ENCODE results near the gene GGCX.

GGCX gene

DNA sequence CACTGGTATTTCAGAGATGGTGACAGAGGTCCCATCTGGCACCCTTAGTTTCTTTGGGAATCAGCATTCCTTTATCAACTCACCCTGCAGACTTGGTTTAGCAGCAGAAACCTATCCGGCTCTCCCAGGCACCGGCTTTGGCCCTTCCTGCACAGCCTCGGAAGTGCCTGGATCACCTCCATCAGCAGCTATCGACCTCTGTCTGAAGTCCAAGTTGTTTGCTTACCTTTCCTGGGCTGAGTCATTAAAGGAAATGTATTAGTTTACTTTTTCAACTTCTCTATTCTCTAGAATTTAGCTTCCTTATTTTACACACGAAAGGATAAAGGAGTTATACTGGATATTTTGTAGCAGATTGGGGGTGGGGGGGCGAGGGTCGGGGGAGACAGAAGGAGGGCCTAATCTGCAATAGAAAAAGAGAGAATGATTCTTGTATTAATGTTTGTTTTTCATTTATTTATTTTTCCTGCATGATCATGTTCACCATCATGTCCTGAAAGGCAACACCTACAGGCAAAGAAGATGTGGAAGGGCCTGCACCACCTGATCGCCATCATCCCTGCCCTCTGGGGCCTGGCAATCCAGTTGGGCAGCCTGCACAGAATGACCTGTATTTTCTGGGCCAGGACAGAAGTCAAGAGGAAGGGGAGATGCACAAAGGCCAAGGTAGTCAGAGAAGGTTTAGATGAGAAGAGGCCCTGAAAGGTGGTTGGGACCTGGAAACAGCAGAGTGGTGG, 44.5 kb downstream of the GGCX start:
- DNase-seq (ENCODE audit: extremely low spot score) = no peak
- TF ChIP-seq SP1 (IDR thresholded peaks at IDR 0.05) (no peak), NFRKB (IDR thresholded peaks at IDR 0.05) (no peak), PKNOX1 (IDR thresholded peaks at IDR 0.05) (no peak), FOXM1 (IDR thresholded peaks at IDR 0.05; ENCODE audit: borderline replicate concordance) (no peak), FOXK2 (IDR thresholded peaks at IDR 0.05) (no peak), SUZ12 (IDR thresholded peaks at IDR 0.05) (no peak), FOXA1 (IDR thresholded peaks at IDR 0.05) (no peak), ARNT (IDR thresholded peaks at IDR 0.05) (no peak), LEF1 (IDR thresholded peaks at IDR 0.05; ENCODE audit: borderline replicate concordance) (no peak), ELF4 (IDR thresholded peaks at IDR 0.05) (no peak), HDGF (IDR thresholded peaks at IDR 0.05; ENCODE audit: borderline replicate concordance) (no peak), BHLHE40 (IDR thresholded peaks at IDR 0.05; ENCODE audit: borderline replicate concordance) (no peak), ZNF384 (IDR thresholded peaks at IDR 0.05) (no peak), L3MBTL2 (conservative IDR thresholded peaks at IDR 0.05) (no peak)
- ChIA-PET CTCF (no interaction called here), POLR2A (interaction anchor here (1.8 kb wide), 1 partner anchor 8 kb away, joined by 7 read pairs; no protein-coding TSS in a partner anchor)

DNA sequence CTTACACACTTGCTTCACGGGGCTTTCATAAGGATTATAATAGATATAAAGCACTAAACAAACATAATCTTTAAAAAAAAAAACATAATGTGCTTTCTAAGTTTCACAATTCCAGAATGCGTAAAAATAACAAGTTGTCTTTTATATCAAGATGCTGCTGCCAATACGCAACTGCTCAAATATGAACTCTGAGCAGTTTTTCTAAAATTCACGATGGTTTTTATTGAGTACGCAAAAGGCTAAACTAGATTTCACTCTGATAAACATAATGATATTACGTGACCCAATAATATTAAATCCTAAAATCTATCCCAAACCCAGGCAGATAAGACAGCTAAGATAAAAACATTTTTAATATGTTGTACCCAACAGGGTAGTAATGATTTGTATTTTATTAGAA, 47.0 kb downstream of the GGCX start:
- ChIA-PET CTCF (no interaction called here), POLR2A (no interaction called here)
- no peak for DNase-seq (ENCODE audit: extremely low spot score)
- TF ChIP-seq ELF4 (IDR thresholded peaks at IDR 0.05) (no peak), SUZ12 (IDR thresholded peaks at IDR 0.05) (no peak)

DNA sequence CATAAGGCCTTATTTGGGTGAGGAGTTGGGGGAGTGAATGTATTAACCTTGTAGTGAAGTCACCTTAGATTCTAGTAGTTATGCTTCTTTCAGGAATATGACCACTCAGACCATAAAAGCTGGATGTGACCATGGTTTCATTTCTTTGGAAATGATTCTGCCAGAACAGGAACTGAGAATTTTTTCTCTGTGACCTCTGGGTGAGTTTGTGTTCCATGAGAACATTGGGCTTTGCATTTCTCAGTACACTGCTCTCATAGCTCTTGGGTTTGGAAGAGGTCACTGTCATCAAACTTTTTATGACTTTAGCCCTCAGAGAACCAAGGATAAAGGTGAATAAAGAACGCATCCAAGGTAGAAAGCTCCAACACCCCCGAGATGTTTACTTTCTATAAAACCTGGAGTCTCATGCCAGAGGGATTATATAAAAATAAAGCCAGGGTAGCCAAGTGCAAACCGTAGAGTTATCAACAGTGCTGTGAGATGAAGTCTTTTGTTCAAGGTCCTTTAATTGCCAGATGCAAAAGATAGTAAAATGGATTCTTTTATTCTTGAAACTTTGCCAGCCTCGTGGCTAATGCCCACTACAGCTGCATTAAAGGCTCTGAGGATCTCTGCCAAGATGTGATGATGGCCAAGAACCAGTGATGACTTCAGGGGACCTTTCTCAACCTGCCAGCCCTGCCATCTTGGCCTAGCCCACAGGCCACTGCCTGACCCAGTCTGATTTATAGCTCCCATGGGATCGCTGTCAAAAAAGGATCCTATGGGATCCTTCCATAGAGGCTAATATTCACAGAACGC, 50.1 kb downstream of the GGCX start:
- ChIA-PET CTCF (interaction anchor here (0.6 kb wide), 1 partner anchor 380 kb away, joined by 3 read pairs; no protein-coding TSS in a partner anchor), POLR2A (interaction anchor here (0.9 to 1.1 kb wide), 3 partner anchors 28 to 73 kb away, joined by 3 to 4 read pairs (median 3); partner anchors contain the start of gene MAT2A)
- no peak for DNase-seq (ENCODE audit: extremely low spot score)
- TF ChIP-seq ZNF384 (IDR thresholded peaks at IDR 0.05) (no peak), PKNOX1 (IDR thresholded peaks at IDR 0.05) (peak; percentile 30; the same call in 1 of the 2 replicates)

DNA sequence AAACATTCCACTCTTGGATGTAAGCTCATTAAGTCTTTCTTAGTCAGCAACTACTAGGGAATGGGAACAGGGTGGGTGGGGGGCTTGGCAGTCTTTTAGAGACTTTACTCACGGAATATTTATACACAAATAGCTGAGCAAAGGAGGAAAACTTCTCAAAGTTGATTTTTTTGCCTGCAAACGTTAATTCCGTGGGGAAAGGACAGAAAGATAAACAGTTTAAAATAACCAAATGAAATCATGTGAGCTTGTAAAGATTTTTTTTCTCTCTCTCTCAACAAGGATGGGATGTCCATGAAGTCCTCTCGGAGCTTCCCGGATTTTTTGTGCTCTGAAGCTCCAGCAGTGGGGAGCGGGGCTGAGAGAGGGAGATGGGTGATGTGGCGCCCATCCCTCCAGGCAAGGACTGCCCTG, 54.5 kb downstream of the GGCX start:
- POLR2A ChIA-PET = interaction anchor here (0.7 to 1.3 kb wide), 4 partner anchors 18 to 36 kb away, joined by 3 to 6 read pairs (median 4); partner anchors contain the start of gene MAT2A
- CTCF ChIA-PET = no interaction called here
- no peak for TF ChIP-seq NFRKB (IDR thresholded peaks at IDR 0.05)
- no peak for TF ChIP-seq ELF4 (IDR thresholded peaks at IDR 0.05)
- no peak for TF ChIP-seq ARNT (IDR thresholded peaks at IDR 0.05)
- no peak for TF ChIP-seq CTBP1 (IDR thresholded peaks at IDR 0.05; ENCODE audit: borderline replicate concordance)
- no peak for TF ChIP-seq FOXA1 (IDR thresholded peaks at IDR 0.05)
- no peak for TF ChIP-seq FOXM1 (IDR thresholded peaks at IDR 0.05; ENCODE audit: borderline replicate concordance)
- no peak for TF ChIP-seq TARDBP (IDR thresholded peaks at IDR 0.05)
- TF ChIP-seq ZNF384 (IDR thresholded peaks at IDR 0.05) = no peak
- TF ChIP-seq L3MBTL2 (conservative IDR thresholded peaks at IDR 0.05) = no peak
- TF ChIP-seq SUZ12 (IDR thresholded peaks at IDR 0.05) = no peak
- no peak for TF ChIP-seq SP1 (IDR thresholded peaks at IDR 0.05)
- no peak for TF ChIP-seq HDGF (IDR thresholded peaks at IDR 0.05; ENCODE audit: borderline replicate concordance)
- TF ChIP-seq BHLHE40 (IDR thresholded peaks at IDR 0.05; ENCODE audit: borderline replicate concordance) = no peak
- TF ChIP-seq PKNOX1 (IDR thresholded peaks at IDR 0.05) = no peak
- no peak for TF ChIP-seq FOXK2 (IDR thresholded peaks at IDR 0.05)
- no peak for TF ChIP-seq LEF1 (IDR thresholded peaks at IDR 0.05; ENCODE audit: borderline replicate concordance)
- no peak for DNase-seq (ENCODE audit: extremely low spot score)

DNA sequence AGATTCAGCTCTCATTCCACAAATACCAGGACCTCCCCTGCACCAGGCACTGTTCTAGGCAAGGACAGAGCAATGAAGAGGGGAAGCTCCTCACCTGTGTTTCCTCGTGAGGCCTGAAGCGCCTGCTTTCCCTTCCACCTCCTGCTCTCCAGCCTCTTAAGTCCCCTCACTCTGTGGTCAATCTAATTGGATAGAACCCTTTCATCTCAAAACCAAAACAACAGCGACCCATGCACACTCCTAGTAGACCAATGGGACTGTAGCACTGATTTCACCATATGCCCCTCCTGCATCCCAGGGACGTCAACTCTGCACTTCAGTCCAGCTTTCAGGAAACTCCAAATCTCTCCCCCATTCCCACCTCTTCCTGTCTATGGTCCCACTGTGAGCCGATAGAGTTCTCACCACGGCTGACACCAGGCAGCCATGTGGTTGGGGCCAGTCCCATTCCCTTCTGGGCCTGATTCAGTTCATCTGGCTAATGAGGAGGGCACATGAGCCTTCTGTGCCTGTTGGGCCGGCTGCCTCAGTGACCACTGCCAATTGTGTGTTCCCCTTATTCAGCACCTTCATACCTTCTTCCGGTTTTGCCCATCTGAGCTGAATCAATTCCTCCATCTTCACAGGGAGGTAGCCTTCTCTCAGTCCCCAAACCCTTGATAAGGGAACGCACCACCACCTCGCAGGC, 55.6 kb downstream of the GGCX start:
- ChIA-PET CTCF (no interaction called here), POLR2A (interaction anchor here (0.8 to 1.2 kb wide), 3 partner anchors 19 to 110 kb away, joined by 3 to 4 read pairs (median 3); partner anchors contain the start of genes MAT2A and USP39)

More for the DNA sequence above, 55.6 kb downstream of the GGCX start:
- TF ChIP-seq HDGF (IDR thresholded peaks at IDR 0.05; ENCODE audit: borderline replicate concordance) = no peak
- TF ChIP-seq SUZ12 (IDR thresholded peaks at IDR 0.05) = no peak
- no peak for TF ChIP-seq ZNF384 (IDR thresholded peaks at IDR 0.05)
- no peak for TF ChIP-seq L3MBTL2 (conservative IDR thresholded peaks at IDR 0.05)
- TF ChIP-seq ARNT (IDR thresholded peaks at IDR 0.05) = no peak
- no peak for TF ChIP-seq NFRKB (IDR thresholded peaks at IDR 0.05)
- TF ChIP-seq LEF1 (IDR thresholded peaks at IDR 0.05; ENCODE audit: borderline replicate concordance) = no peak
- DNase-seq (ENCODE audit: extremely low spot score) = no peak

All from HEK293T (cell line).